HK-2 (cell line): ENCODE results near the gene PRKACA.
"Not testable (repeated sequence)": the region's sequence is repeated elsewhere in the genome, so short reads cannot be mapped to it uniquely, and the experiment has no call there.

Experiments used
- DNase-seq: peaks from one replicate; pipeline ENCODE4 v3.0.0-alpha.2; 2018; ENCODE audit not compliant: unreplicated experiment

Gene PRKACA

GRCh38 chr19:14147797-14148605 lies 30.4 kb upstream of the PRKACA start:
- DNase-seq, result peak; percentile 62

- no peak for DNase-seq
These were observed 29.2 kb upstream of the PRKACA start for GRCh38 chr19:14146789-14147216.

GRCh38 chr19:14146169-14146568 lies 28.6 kb upstream of the PRKACA start:
- not testable (repeated sequence) for DNase-seq

DNA sequence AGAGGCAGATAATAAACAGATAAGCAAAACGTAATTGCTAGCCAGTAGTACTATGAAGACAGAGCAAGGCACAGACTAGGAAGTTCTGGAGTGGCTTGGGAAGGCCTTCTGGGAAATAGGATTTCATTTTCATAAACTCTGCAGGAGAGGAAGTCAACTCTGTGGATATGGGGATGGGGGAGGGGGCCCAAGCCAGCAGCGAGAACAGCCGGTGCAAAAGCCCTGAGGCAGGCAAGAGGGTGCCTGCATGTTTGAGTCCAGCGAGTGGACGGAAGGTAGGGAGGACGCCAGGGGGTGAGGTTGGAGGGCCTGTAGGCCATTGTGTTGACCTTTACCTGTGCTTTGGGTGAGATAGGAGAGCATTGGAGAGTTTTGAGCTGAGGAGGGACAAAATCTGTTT lies 27.8 kb upstream of the PRKACA start:
- no peak for DNase-seq

GRCh38 chr19:14142262-14143190 lies 25.0 kb upstream of the PRKACA start:
- DNase-seq, result no peak

DNA sequence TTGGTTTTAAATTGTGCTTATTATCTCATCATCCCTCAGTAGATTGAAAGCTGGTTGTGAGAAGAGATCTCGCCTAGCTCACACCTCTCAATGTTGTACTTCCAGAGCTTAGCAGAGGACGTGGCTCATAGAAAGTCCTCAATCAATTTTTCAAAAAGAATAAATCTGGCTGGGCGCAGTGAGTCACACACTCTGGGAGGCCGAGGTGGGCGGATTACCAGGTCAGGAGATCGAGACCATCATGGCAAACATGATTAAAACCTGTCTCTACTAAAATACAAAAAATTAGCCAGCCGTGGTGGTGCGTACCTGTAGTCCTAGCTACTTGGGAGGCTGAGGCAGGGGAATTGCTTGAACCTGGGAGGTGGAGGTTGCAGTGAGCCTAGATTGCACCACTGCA lies 23.5 kb upstream of the PRKACA start:
- DNase-seq, result no peak

DNA sequence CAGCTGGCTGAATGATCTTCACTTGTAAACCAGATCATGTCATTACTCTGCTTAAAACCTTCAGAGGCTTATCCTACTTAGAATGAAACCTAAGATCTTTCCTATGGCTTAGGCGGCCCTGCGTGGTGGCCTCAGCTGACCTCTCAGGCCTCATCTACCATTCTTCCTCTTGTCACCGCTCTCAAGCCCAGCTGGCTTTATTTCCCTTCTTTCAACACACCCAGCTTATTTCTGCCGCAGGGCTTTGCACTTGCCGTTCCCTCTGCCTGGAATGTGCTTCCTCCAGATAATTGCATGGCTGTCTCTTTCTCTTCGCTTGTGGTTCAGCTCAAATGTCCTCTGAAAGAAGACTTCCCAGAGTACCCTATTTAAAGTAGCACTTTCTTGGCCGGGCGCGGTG lies 22.4 kb upstream of the PRKACA start:
- no peak for DNase-seq

DNA sequence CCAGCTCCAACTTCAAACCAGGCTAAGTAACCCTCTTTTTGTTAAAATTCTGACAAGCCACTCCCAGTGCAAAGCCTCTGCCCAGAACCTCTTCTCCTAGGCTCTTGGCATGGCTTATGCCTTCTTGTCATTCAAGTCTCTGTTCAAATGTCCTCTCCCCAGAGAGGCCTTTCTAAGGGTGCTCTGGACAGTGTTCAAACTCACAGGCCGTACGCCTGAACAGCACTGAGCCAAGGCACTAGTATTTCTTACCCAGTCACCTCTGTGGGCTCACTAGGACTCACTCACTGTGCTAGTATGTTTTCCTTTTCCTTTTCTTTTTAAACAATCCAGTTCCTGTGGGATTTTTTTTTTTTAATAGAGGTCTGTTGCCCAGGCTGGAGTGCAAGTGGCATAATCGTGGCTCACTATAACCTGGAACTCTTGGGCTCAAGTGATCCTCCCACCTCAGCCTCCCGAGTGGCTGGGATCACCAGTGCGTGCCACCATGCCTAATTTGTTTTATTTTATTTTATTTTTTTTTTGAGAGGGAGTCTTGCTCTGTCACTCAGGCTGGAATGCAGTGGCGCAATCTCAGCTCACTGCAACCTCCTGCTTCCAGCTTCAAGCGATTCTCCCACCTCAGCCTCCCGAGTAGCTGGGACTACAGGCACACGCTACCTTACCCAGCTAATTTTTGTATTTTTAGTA lies 21.2 kb upstream of the PRKACA start:
- no peak for DNase-seq

- peak; percentile 99 for DNase-seq
These were observed 19.1 kb upstream of the PRKACA start, which contains the start of gene ASF1B for GRCh38 chr19:14136509-14137281. Gene ASF1B (minus strand): TSS chr19:14136589. CDS start chr19:14136456, 133 bp downstream.

DNA sequence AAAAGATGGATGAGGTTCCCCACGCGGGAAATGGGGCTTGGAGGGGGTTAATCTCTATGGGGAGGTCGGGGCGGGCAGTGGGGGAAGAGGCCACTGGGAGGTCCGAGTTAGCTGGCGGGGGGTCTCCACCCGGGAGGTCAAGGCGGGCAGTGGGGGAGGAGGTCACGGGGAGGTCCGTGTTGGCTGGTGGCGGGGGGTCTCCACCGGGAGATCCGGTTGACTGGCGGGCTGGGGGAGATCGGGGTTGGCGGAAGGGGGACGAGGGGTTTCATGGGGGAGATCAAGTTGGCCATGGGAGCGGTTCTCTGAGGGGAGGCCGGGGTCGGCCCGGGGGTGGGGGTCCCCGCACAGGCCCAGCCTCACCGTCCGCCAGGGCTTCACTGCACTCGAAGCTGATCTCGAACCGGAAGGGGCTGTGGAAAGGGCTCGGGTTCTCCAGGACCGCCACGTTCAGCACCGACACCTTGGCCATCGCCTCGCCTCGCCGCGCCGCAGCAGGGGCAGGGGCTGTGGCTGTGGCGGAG lies 18.5 kb upstream of the PRKACA start:
- no peak for DNase-seq

GRCh38 chr19:14135355-14135754 lies 17.8 kb upstream of the PRKACA start:
- no peak for DNase-seq

DNA sequence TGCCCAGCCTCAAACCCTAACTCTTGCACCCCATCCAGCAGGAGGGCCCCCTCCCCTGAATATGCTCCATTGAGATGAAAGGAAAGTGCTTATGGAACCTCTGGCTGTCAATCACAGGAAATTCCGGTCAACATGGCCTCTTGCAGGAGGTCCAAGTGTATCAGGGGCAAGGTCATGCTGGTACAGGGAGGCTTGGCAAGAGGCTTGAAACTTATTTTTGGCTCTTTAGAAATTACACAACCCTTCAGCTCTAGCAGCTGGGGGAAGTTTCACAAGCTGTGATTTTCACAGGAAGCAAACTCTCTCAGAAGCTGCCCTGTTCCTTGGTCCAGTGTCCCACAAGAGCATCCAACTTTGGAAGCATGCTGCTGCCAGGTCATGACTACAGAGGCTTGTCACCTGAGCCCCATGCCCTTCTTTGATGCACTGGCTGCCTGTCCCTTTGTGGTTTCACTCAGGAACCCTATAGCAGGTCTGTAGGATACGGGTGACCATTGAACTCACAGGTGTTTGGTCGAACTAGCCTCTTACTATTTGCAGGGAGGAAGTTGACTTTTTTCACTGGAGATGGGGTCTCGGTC lies 10.5 kb upstream of the PRKACA start:
- DNase-seq, result no peak

DNA sequence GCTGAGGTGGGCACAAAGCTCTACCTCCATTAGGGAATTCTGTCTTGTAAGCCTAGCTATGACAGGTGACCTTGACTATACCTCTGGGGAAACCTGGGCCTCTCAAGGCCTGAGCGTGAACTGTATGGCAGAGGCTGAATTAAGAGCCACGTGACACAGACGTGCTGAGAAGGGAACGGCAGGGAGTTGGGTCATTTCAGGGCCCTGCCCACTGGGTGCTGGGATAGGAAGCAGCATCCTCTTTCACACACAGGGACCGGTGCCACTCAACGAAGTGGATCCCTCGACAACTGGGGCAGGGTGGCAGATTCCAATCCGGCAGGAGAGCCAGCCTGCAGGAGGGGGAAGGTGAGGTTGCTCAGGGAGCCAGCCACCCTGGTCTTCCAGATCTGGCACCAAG lies 9.6 kb upstream of the PRKACA start:
- DNase-seq, result no peak

DNA sequence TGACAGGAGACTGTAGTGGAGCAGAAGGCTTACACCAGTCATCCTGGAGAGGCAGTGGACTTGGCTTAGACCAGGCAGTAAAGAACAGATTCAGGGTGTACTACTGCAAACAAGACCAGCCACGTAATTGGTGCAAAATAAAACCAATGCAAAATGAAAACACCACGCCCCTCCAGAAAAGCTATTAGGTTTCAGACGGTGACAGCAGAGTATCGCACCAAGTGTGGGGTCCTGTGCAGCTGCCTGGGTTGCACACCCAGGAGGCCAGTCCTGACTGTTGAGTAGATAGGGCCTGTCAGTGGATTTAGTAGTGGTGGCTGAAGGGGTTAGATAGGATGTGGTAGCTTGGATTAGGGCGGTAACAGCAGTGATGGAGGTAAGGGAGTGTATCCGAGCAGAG lies 5.4 kb upstream of the PRKACA start:
- DNase-seq, result no peak

DNA sequence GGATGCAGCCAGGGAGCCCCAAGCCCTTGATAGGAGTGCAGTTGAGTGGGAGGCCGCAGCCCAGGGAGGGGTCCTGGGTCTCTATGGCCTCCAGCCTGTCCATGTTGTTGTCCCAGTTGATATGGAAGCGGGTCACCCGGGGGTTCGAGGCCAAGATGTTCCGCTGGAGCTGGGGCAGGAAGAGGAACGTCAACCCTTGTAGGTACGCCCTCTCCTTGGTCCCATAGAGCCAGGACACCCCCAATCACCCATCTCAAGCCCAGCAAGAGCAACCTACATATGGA lies 2.9 kb upstream of the PRKACA start:
- no peak for DNase-seq

DNA sequence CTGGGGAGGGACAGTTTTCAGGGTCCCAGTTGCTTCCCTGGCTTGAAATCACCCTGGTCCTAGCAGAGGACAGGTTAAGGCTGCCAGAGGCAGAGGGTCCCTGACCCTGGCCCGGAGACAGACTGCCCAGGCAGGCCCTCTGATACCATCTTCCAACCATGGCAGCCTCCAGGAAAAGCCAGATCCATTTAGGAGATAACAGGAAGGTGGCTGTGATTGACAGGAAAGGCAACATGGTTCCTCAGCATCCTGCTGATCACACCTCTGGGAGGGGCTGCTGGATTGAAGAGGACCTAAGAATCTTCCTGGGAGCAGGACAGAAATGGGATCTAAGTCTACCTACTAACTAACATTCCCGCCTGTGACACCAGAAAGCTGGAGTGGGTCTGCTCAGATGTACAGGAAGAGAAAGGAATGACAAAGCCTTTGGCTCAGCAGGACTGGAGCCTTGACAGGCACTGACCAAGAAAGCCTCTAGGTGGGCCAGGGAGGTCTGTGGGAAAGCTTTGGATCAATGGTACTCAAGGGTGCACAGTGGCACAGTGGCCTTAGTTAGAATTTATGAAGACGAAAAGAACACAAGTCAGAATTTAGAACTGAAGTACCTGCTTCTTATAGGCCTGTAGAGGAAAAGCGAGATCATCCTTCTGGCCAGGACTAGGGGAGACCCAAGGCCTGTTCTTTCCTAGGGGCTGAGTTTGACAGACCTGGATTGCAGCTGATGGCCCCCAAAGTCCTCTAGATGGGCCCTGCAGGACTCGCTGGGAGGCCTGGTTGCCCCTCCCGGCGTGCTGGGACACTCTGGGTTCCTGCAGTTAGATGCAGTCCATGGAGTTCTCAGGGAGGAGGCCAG lies 2.3 kb upstream of the PRKACA start:
- no peak for DNase-seq

DNA sequence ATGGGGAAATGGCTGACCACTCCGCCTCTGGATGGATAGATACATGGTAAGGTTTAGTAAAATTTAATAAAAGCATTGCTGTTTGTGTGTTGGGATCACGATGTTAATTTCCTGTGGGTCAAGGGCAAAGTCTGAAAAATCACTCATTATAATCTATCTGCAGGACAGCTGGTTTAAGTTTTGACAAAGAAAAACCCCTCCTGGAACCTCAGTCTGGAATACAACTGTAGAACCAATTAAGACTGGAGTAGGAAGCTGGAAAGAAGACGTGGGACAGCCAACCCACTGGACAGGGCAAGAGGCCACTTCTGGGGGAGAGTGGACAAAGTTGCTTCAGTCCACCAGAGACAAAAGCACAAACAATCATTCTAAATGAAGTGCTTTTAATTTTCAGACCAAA lies 1.6 kb upstream of the PRKACA start:
- no peak for DNase-seq

GRCh38 chr19:14118165-14119051 lies 846 bp upstream of the PRKACA start:
- DNase-seq, result peak; percentile 71
